GM08714 (cell line): ENCODE measurements around the gene KCNG4.
A peak's percentile ranks its signal among the peaks of the same experiment; 100 is the strongest.

Source experiments
- H3K4me3 ChIP-seq: fragments of 200-500 bp; sonication (Bioruptor generic); 2 replicates; pipeline ENCODE4 v1.5.1; 2014; ENCODE audit warnings: mild to moderate bottlenecking, low read length, inconsistent platforms
- ZNF274 ChIP-seq: IDR thresholded peaks from 2 replicates; pipeline ENCODE4 v1.6.1; 2012; ENCODE audit warnings: mild to moderate bottlenecking, low read depth, low read length

KCNG4 gene

DNA sequence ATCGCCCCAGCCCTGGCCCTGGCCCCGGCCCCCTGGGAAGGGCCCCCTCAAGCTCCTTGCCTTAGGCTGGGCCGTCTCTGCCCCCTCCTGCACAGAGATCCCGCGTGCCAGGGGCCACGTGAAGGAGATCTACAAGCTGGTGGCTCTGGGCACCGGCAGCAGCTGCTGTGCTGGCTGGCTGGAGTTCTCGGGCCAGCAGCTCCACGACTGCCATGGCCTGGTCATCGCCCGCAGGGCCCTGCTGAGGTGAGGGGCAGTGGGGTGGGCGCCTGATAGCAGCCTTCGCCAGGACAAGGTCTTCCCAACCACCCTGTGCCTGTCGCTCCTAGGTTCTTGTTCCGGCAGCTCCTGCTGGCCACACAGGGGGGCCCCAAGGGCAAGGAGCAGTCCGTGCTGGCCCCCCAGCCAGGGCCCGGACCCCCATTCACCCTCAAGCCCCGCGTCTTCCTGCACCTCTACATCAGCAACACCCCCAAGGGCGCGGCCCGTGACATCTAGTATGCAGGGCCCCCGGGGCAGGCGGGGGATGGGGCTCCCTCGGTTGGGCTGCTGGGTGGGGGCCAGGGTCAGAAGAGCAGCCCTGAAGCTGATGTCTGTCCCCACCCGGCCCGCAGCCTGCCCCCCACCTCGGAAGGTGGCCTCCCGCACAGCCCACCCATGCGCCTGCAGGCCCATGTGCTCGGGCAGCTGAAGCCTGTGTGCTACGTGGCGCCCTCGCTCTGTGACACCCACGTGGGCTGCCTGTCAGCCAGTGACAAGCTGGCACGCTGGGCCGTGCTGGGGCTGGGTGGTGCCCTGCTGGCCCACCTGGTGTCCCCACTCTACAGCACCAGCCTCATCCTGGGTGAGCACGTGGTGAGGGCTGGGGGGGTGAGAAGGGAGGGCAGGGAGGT is 44.4 kb downstream of the KCNG4 start:
- H3K4me3 ChIP-seq = no peak overlapping the region
- TF ChIP-seq ZNF274 = no peak

DNA sequence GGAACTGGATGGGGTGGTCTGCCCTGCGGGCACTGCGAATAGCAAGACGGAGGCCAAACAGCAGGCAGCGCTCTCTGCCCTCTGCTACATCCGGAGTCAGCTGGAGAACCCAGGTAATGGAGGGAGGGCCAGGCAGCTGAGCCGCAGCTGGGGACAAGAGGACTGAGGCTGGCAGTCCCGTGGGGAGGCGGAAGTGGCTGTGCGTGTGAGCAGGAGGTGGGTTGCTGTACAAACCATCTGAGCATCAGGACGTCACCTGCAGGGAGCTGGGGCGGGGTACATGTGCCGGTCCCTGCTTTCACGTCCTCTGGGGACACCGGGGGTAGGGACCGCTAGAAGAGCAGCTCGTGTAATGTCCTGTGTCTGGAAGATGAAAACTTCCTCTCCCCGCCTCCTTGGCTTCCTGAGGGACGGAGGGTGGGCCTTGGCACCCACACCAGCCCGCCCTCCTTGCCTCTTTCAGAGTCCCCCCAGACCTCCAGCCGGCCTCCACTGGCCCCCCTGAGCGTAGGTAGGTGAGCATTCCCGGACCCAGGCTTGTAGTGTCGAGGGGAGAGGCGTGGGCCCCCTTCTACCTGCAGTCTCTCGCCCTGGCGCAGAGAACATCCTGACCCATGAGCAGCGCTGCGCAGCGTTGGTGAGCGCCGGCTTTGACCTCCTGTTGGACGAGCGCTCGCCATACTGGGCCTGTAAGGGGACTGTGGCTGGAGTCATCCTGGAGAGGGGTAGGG is 45.2 kb downstream of the KCNG4 start:
- no peak for TF ChIP-seq ZNF274
- H3K4me3 ChIP-seq = no peak overlapping the region; the same call in 1 of the 2 replicates

DNA sequence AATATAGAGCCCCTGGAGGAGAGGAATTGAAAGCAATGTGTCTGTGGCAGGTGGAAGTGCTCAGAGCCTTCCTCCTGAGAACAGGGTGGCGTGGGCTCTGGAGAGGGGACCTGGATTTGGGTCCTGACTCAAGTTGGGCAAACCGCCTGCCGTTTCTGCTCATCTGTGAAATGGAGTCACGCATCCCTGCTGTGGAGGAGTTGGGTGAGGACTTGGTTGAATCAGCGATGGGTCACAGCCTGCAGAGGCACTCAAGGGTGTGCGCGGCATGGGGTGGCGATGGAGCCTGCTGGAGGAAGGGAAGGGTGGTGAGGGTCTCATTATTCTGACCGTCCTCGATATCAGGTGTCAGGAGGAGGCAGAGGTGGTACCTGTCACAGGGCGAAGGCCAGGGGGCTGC is 45.8 kb downstream of the KCNG4 start:
- no peak for TF ChIP-seq ZNF274
- no peak overlapping the region; the same call in 1 of the 2 replicates for H3K4me3 ChIP-seq

DNA sequence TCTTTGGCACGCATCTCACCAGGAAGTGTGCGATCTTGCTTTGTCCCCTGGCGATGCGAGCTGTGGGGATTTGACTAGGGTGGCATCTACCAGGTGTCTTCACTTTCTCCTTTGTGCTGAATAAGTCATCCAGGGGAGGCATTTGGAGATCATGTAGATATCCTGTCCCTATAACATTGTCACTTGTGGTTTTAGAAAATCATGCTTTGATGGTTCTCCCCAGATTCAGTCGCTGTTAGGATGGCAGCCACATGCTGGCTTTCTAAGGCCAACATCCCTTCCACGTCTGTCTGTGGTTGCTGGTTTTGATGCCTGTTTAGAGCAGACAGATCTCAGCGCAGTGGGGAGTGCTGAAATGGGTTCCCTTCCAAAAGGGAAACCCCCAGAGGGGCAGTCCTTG is 46.3 kb downstream of the KCNG4 start:
- no peak overlapping the region for H3K4me3 ChIP-seq
- no peak for TF ChIP-seq ZNF274

DNA sequence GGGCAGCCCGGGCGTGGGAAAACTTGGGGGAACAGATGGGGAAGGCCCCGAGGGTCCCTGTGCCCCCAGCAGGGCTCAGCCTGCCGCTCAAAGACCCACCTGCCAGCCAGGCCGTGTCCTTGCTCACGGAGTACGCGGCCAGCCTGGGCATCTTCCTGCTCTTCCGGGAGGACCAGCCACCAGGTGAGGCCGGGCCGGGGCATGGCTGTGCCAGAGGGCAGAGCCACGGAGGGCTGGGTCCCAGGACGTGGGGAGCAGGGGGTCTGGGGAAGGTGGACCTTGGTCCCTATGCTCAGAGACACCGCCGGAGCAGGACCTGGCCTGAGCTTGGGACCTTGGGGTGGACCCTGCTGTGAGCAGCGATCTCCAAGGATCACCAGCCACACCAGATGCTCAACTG is 48.3 kb downstream of the KCNG4 start:
- TF ChIP-seq ZNF274 = no peak
- H3K4me3 ChIP-seq = no peak overlapping the region

DNA sequence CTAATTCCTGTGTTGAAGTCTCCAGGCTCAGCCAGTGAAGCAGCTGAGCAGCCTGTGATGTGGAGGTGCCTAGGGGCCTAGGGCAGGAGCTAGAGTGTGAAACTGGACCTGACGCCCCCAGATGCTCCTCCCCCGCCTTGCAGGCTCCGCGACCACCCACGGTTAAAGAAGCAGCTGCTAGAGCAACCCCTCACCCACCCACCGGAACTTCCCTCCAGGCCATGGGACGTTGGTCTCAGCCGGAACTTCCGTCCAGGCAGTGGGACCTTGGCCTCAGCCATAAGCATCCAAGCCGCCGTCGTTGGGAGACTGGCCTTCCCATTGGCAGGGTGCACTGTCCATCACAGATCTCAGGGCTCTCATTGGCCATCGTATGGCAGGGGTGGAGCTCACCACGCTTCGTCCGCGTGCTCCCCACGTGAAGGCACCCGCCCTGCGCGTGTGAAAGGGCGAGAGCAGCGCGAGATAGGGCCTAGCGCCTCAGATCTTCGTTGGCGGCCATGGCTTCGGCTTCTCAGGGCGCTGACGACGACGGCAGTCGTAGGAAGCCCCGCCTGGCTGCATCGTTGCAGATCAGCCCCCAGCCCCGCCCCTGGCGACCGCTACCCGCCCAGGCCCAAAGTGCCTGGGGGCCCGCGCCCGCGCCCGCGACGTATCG is 49.0 kb downstream of the KCNG4 start, which contains the start of gene ADAD2:
Gene ADAD2 (plus strand): TSS at position 427 of the 658 bp plus-strand sequence. CDS start 74 bp downstream, at position 501.
- no peak within 1 kb of the TSS for H3K4me3 ChIP-seq
- no peak for TF ChIP-seq ZNF274

DNA sequence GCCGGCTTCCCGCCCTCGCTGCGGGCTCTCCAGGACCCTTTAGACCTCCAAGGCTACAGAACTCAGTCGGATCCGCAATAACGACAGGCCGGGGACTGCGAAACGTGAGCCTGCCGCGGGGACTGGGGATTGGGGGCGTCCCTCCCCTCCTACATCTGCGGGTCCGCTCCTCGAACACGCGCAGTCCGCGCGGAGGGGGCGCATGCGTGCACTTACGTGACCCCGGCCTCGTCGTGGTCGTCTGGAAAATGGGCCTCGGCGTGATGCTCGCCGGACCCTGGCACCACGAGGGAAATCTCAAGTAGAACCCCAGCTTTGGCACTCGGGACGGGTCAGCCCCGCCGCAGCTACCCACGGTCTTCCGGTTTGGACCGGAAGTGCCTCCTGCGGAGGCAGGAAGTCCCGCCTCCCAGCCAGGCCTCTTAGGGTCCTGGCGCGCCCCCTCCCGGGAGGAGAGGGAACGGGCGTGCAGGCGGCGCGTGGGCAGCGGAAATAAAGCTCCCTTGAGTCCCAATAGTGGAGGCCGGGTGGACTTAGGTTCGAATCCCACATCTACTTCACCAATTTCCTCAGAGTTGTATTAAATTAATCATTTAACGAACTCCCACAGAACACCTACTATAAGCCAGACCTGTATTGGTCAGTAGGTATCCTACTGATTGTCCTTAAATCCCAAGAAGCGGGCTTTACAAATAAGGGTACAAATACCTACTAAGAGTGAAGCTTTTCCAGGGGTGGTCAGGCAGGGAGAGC is 53.0 kb downstream of the KCNG4 start, which contains the start of gene TAF1C:
Gene TAF1C (minus strand): TSS at position 373 of the 753 bp plus-strand sequence. CDS start 2,069 bp downstream, outside the sequence.
- peak within 1 kb of the TSS; percentile 91 for H3K4me3 ChIP-seq
- TF ChIP-seq ZNF274 = no peak

DNA sequence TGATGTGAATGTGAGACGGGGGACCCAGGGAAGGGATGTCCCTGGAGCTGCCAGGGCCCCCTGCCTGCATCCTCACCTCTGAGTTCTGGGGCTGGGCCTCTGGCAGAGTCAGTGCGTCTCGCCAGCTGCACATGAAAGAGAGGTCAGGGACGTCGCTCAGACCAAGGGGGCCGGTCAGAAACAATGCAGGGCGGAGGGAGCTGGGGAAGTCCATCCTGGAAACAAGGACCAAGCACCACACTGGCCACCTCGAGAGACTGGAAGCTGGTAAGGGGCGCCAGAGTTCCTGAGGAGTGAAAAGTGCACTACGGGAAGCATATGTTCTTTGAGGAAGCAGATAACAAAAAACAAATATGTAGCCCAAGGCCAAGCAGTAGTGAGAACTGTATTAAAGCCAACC is 55.0 kb downstream of the KCNG4 start:
- no peak overlapping the region for H3K4me3 ChIP-seq
- no peak for TF ChIP-seq ZNF274

DNA sequence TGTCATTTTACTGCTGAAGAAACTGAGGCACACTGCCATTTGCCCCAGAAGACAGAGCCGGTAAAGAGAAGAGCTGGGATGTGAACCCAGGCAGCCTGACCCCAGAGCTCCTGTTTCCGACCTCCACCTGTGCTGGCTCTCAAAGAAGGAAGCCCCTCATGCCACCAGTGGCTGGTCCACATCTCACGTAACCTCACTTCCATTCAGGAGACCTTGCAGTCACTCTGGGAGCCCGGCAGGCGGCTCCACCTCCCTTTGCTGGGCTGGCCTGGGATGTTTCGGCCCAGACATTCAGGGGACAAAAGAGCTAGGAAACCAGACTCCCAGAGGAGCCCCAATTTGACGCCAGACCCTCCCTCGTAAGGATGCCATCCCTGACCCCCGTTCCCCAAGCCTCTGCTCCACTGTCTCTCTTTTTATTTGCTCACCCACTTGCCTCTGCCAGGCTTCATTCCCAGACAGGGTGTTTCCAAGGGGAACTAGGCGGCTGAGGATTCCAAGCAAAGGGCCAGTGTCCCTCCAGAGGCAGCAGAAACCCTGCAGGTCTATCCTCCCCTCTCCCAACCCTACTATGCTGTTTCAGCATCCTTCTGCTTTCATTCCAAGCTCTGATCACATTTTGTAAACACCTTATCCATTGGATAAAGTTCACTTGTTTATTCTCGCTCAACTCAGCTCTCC is 55.8 kb downstream of the KCNG4 start:
- TF ChIP-seq ZNF274 = no peak
- H3K4me3 ChIP-seq = no peak overlapping the region

DNA sequence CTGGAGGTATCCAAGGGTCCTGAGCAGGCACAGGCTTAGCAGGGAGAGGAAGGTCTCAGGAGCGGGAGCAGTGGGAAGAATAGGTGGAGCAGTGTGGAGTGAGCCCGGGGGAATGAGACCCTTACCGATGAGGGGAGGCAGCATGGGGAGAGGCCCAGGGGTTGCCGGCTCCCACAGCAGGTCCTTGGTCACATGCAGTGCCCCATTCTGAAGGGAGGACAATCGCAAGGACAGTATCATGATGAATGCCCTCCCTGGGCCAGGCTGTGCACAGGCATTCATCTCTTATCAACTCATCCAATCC is 56.3 kb downstream of the KCNG4 start:
- TF ChIP-seq ZNF274 = no peak

DNA sequence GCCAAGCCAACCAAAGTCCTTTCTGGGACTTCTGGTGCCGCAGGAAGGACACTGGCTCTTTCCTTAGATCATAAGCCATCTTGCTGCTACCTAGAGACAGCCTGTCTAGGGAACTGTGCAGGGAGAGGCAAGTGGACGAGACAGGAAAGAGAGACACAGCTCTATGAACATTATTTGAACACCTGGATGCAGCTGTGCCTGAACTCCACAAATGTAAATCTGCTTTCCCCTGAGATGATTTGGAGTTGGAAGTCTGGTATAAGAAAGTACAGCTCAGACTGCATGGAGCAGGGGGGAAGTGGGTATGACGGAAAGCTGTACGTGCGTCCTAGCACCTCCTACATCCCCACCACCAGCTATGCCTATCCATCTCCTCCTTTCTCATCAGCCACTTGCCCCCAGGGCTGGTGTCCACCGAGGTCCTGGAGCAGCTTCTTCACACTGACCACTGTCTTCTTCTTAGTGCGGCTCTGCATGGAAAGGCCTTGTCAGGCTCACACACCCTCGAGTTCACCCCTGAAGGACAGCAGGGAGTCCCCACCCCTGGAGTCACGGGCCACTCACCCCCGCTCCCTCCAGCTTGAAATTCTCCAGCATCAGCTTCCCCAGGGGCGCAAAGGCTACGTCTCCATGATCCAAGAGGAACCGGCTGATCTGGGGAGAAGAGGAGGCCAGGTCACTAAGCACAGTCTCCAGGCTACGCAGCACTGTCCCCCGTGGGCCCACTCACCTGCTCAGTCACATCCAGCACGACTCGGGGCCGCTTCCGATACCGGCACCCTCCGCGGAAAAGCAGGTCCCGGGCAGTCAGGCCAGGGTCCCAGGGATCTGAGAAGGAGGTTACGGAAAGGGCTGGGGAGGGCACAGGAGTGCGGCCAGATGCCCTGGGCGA is 56.9 kb downstream of the KCNG4 start:
- no peak overlapping the region for H3K4me3 ChIP-seq
- no peak for TF ChIP-seq ZNF274

More for the DNA sequence above, 56.3 kb downstream of the KCNG4 start:
- no peak overlapping the region for H3K4me3 ChIP-seq

DNA sequence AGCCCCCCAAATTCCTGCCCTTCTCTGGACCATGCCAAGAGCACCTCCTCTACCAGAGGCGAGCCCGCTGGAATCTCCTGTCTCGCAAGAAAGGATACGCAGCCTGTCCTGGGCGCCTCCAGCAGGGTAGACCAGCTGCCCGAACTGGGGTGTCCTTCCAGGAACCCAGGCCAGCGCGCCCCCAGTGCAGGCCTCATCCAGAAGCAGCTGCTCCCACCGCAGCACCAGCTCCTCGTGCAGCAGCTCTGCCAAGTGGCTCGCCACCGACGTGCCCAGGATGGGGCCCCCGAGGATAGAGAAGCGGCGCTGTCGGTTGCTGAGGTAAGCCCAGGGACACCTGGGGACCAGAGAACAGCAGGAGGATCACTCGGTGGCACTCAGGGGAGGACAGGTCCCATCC is 57.7 kb downstream of the KCNG4 start:
- no peak overlapping the region for H3K4me3 ChIP-seq
- no peak for TF ChIP-seq ZNF274
